ENCODE results near the gene ROR2. TPM values are rescaled to one million over a fixed set of nuclear protein-coding genes. Genes with fewer than 3 reads are reported as not detected.
"Not testable (repeated sequence)": the region's sequence is repeated elsewhere in the genome, so short reads cannot be mapped to it uniquely, and the experiment has no call there.

The ROR2 gene
- total RNA-seq, 1 donor from 2014 or later: not detected

- no peak overlapping the region for H3K27ac Mint-ChIP-seq
These were observed 321.1 kb downstream of the ROR2 start for GRCh38 chr9:91628892-91629291.

DNA sequence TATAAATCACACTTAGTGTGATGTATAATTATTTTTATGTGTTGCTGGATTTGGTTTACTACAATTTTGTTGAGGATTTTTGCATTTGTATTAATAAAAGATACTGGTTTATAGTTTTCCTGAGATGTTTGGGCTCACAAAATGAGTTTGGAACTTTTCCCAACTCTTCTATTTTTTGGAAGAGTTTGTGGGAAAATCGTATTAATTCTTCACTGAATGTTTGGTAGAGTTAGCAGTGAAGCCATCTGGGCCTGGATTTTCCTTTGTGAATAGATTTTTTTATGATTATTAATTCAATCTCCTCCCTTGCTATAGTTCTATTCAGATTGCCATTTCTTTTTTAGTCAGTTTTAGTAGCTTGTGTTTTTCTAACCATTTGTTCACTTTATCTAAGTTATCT is 324.7 kb downstream of the ROR2 start:
- Mint-ChIP-seq H3K27me3 (ENCODE audit: low read depth) (peaks cover 49% of the 10 kb centered on the region), H3K9me3 (no peaks in the 10 kb centered on the region), H3K4me1 (ENCODE audit: low read depth) (peaks cover 2% of the 10 kb centered on the region), H3K27ac (no peak overlapping the region), H3K4me3 (ENCODE audit: low read depth) (no peak overlapping the region), H3K36me3 (ENCODE audit: low read depth) (no peaks in the 10 kb centered on the region)
- no peak for DNase-seq (ENCODE audit: low spot score)
- intact Hi-C loops (cut with micrococcal nuclease): no loop called here

More at GRCh38 chr9:91628892-91629291, 321.1 kb downstream of the ROR2 start:
- no peak overlapping the region for H3K4me3 Mint-ChIP-seq (ENCODE audit: low read depth)
- H3K27me3 Mint-ChIP-seq (ENCODE audit: low read depth): peaks cover 41% of the 10 kb centered on the region
- no peak for DNase-seq (ENCODE audit: low spot score)
- no peaks in the 10 kb centered on the region for H3K9me3 Mint-ChIP-seq
- no peaks in the 10 kb centered on the region for H3K4me1 Mint-ChIP-seq (ENCODE audit: low read depth)
- intact Hi-C loops (cut with micrococcal nuclease): no loop called here
- no peaks in the 10 kb centered on the region for H3K36me3 Mint-ChIP-seq (ENCODE audit: low read depth)

GRCh38 chr9:91623004-91623403 is 327.0 kb downstream of the ROR2 start:
- no peaks in the 10 kb centered on the region for H3K36me3 Mint-ChIP-seq (ENCODE audit: low read depth)
- no peak for DNase-seq (ENCODE audit: low spot score)
- H3K27me3 Mint-ChIP-seq (ENCODE audit: low read depth): peaks cover 51% of the 10 kb centered on the region
- no peak overlapping the region for H3K4me3 Mint-ChIP-seq (ENCODE audit: low read depth)
- intact Hi-C loops (cut with micrococcal nuclease): no loop called here
- H3K9me3 Mint-ChIP-seq: no peaks in the 10 kb centered on the region
- H3K27ac Mint-ChIP-seq: no peak overlapping the region
- H3K4me1 Mint-ChIP-seq (ENCODE audit: low read depth): peaks cover 2% of the 10 kb centered on the region

DNA sequence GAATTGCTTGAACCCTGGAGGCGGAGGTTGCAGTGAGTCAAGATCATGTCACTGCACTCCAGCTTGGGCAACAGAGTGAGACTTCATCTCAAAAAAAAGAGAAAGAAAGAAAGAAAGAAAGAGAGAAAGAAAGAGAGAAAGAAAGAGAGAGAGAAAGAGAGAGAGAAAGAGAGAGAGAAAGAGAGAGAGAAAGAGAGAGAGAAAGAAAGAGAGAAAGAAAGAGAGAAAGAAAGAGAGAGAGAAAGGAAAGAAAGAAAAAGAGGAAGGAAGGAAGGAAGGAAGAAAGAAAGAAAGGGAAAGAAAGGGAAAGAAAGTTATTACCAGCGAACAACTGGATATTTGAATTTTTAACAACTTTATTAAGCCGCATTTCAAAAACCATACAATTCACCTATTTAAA is 327.9 kb downstream of the ROR2 start:
- H3K36me3 Mint-ChIP-seq (ENCODE audit: low read depth); DNase-seq (ENCODE audit: low spot score); H3K9me3 Mint-ChIP-seq; H3K4me3 Mint-ChIP-seq (ENCODE audit: low read depth); H3K4me1 Mint-ChIP-seq (ENCODE audit: low read depth); H3K27ac Mint-ChIP-seq; intact Hi-C loops (cut with micrococcal nuclease): not testable (repeated sequence)
- H3K27me3 Mint-ChIP-seq (ENCODE audit: low read depth): peaks cover 52% of the 10 kb centered on the region

GRCh38 chr9:91614044-91614443 is 336.0 kb downstream of the ROR2 start:
- peaks cover 14% of the 10 kb centered on the region for H3K27me3 Mint-ChIP-seq (ENCODE audit: low read depth)
- H3K4me3 Mint-ChIP-seq (ENCODE audit: low read depth); H3K36me3 Mint-ChIP-seq (ENCODE audit: low read depth); H3K4me1 Mint-ChIP-seq (ENCODE audit: low read depth); intact Hi-C loops (cut with micrococcal nuclease); H3K27ac Mint-ChIP-seq; DNase-seq (ENCODE audit: low spot score); H3K9me3 Mint-ChIP-seq: not testable (repeated sequence)

DNA sequence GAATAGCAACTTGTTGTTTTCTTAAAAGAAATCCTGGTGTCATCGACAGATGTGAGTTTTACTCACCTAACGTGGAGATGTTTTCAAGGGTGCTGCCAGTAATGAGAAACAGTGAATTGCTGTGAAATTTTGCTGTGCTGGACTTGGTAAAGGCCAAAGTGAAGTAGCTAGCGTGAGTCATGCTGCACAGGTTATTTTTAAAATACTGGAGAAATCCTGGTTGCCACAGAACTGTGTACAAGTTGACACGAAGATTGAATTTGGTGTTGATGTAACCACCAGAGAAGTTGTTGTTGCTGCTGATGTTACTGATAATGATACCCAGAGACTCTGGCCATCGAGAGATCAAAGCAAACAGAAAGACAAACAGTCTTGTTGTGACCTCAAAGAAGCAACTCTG is 338.4 kb downstream of the ROR2 start:
- Mint-ChIP-seq H3K27ac (no peak overlapping the region), H3K36me3 (ENCODE audit: low read depth) (no peaks in the 10 kb centered on the region), H3K4me1 (ENCODE audit: low read depth) (no peaks in the 10 kb centered on the region), H3K9me3 (no peaks in the 10 kb centered on the region), H3K4me3 (ENCODE audit: low read depth) (no peak overlapping the region), H3K27me3 (ENCODE audit: low read depth) (peaks cover 13% of the 10 kb centered on the region)
- intact Hi-C loops (cut with micrococcal nuclease): no loop called here
- DNase-seq (ENCODE audit: low spot score): no peak

DNA sequence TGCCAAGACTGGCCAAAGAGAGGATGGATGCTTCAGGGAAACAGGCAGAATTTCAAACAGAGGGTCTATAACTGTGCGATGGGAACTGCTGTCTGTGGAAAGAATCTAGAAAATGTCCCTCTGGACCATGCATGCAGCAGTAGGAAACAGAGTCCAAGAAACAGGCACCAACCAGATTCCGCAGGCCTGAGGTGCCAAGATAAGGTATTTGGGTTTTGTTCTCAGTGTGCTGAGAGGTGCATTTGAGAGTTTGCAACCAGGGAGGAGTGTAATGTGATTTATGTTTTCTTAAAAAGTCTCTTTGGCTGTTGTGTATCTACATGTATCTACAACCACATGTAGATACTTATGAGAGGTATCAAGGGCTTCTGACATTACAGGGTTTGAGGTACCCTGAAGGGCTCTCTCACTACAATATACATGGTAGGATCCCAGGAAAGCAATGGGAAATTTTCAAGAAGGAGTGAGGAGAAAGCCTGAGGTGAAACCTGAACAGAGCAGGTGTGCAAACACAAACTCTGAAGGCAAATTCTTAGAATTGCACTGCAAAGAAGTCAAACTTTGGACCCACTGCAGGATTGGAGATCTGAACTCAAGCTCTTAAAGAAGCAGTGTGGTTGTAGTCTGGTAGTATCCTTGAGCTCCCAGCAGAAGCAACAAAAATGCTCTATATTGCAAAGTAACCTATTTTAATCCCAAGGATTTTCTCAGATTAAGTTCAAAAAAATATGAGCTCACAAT is 343.6 kb downstream of the ROR2 start:
- peaks cover 33% of the 10 kb centered on the region for H3K27me3 Mint-ChIP-seq (ENCODE audit: low read depth)
- no peak for DNase-seq (ENCODE audit: low spot score)
- H3K4me3 Mint-ChIP-seq (ENCODE audit: low read depth): no peak overlapping the region
- no peaks in the 10 kb centered on the region for H3K9me3 Mint-ChIP-seq
- no peaks in the 10 kb centered on the region for H3K4me1 Mint-ChIP-seq (ENCODE audit: low read depth)
- intact Hi-C loops (cut with micrococcal nuclease): no loop called here
- H3K27ac Mint-ChIP-seq: no peak overlapping the region
- no peaks in the 10 kb centered on the region for H3K36me3 Mint-ChIP-seq (ENCODE audit: low read depth)

GRCh38 chr9:91604451-91605179 is 345.4 kb downstream of the ROR2 start:
- H3K9me3 Mint-ChIP-seq: no peaks in the 10 kb centered on the region
- peaks cover 33% of the 10 kb centered on the region for H3K27me3 Mint-ChIP-seq (ENCODE audit: low read depth)
- H3K4me3 Mint-ChIP-seq (ENCODE audit: low read depth): no peak overlapping the region
- no peaks in the 10 kb centered on the region for H3K36me3 Mint-ChIP-seq (ENCODE audit: low read depth)
- no peak overlapping the region for H3K27ac Mint-ChIP-seq
- intact Hi-C loops (cut with micrococcal nuclease): no loop called here
- DNase-seq (ENCODE audit: low spot score): no peak
- H3K4me1 Mint-ChIP-seq (ENCODE audit: low read depth): no peaks in the 10 kb centered on the region

GRCh38 chr9:91603932-91604331 is 346.1 kb downstream of the ROR2 start:
- Mint-ChIP-seq H3K36me3 (ENCODE audit: low read depth) (no peaks in the 10 kb centered on the region), H3K27ac (no peak overlapping the region), H3K4me3 (ENCODE audit: low read depth) (no peak overlapping the region), H3K4me1 (ENCODE audit: low read depth) (no peaks in the 10 kb centered on the region), H3K9me3 (no peaks in the 10 kb centered on the region), H3K27me3 (ENCODE audit: low read depth) (peaks cover 33% of the 10 kb centered on the region)
- no peak for DNase-seq (ENCODE audit: low spot score)
- intact Hi-C loops (cut with micrococcal nuclease): no loop called here

DNA sequence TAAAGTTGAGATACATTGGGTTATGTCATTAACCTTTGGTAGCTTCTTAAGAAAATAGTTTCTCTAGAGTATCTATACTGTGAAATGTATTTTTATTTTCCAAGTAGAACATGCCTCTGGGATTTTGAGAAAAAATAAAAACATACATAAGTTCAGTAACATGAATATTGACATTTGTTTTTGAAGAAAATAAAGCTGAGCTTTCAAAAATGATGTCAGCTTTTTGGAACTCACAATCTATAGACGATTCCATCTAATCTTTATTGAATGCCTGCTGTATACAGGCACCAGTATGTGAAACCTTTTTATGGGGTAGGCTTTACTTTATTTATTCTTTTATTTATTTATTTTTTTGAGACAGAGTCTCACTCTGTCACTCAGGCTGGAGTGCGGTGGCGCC is 350.5 kb downstream of the ROR2 start:
- H3K4me3 Mint-ChIP-seq (ENCODE audit: low read depth): no peak overlapping the region
- no peaks in the 10 kb centered on the region for H3K9me3 Mint-ChIP-seq
- H3K27ac Mint-ChIP-seq: no peak overlapping the region
- intact Hi-C loops (cut with micrococcal nuclease): no loop called here
- peaks cover 25% of the 10 kb centered on the region for H3K27me3 Mint-ChIP-seq (ENCODE audit: low read depth)
- DNase-seq (ENCODE audit: low spot score): no peak
- H3K4me1 Mint-ChIP-seq (ENCODE audit: low read depth): no peaks in the 10 kb centered on the region
- no peaks in the 10 kb centered on the region for H3K36me3 Mint-ChIP-seq (ENCODE audit: low read depth)

GRCh38 chr9:91591627-91592026 is 358.4 kb downstream of the ROR2 start:
- H3K27me3 Mint-ChIP-seq (ENCODE audit: low read depth): peaks cover 18% of the 10 kb centered on the region
- no peak overlapping the region for H3K4me3 Mint-ChIP-seq (ENCODE audit: low read depth)
- H3K9me3 Mint-ChIP-seq: no peaks in the 10 kb centered on the region
- no peak overlapping the region for H3K27ac Mint-ChIP-seq
- no peaks in the 10 kb centered on the region for H3K4me1 Mint-ChIP-seq (ENCODE audit: low read depth)
- H3K36me3 Mint-ChIP-seq (ENCODE audit: low read depth): no peaks in the 10 kb centered on the region
- no peak for DNase-seq (ENCODE audit: low spot score)
- intact Hi-C loops (cut with micrococcal nuclease): no loop called here

GRCh38 chr9:91589101-91589553 is 360.9 kb downstream of the ROR2 start:
- H3K4me1 Mint-ChIP-seq (ENCODE audit: low read depth): no peaks in the 10 kb centered on the region
- no peaks in the 10 kb centered on the region for H3K36me3 Mint-ChIP-seq (ENCODE audit: low read depth)
- no peak overlapping the region for H3K27ac Mint-ChIP-seq
- DNase-seq (ENCODE audit: low spot score): no peak
- H3K27me3 Mint-ChIP-seq (ENCODE audit: low read depth): peaks cover 11% of the 10 kb centered on the region
- H3K4me3 Mint-ChIP-seq (ENCODE audit: low read depth): no peak overlapping the region
- intact Hi-C loops (cut with micrococcal nuclease): no loop called here
- no peaks in the 10 kb centered on the region for H3K9me3 Mint-ChIP-seq

DNA sequence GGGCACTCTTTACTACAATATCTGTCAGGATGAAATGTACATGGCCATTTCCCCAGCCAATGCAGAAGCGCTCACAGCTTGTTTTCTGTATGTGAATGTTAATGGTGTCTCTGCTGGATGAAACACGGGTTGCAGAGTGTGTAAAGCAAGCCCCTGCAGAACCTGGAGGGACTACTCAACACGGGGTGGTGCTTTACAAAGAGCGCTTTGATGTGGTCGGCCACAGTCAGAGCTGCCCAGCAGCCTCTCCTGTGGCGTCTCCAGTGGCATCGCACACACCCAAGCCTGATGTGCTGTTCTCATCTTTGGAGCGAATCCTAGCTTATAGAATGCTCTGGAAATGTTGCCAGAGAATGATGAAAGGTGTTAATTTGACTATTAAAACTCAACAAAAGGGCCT is 363.7 kb downstream of the ROR2 start:
- intact Hi-C loops (cut with micrococcal nuclease): no loop called here
- H3K36me3 Mint-ChIP-seq (ENCODE audit: low read depth): no peaks in the 10 kb centered on the region
- no peak for DNase-seq (ENCODE audit: low spot score)
- no peaks in the 10 kb centered on the region for H3K4me1 Mint-ChIP-seq (ENCODE audit: low read depth)
- no peaks in the 10 kb centered on the region for H3K9me3 Mint-ChIP-seq
- H3K4me3 Mint-ChIP-seq (ENCODE audit: low read depth): no peak overlapping the region
- no peak overlapping the region for H3K27ac Mint-ChIP-seq
- H3K27me3 Mint-ChIP-seq (ENCODE audit: low read depth): peaks cover 5% of the 10 kb centered on the region

Data from activated T-helper 2 cell treated with anti-CD3 and anti-CD28 coated beads, Interferon-gamma antibody, Interleukin-2, Interleukin-4, amounts not matched to agents 10 μg/mL and 5 μg/mL and 100 μg/mL, durations not matched to agents 14 hours and 24 hours and 36 hours (primary cell).